Measurements from ENCODE around the gene NUP210. TPM values are rescaled to one million over a fixed set of nuclear protein-coding genes. Genes with fewer than 3 reads are reported as not detected.

NUP210 gene
- total and polyA plus RNA-seq, 2 of the 13 experiments (the other 11 are each of a cell fraction or from before 2014, with no cell fraction given) = 31.6 to 35.2 TPM

DNA sequence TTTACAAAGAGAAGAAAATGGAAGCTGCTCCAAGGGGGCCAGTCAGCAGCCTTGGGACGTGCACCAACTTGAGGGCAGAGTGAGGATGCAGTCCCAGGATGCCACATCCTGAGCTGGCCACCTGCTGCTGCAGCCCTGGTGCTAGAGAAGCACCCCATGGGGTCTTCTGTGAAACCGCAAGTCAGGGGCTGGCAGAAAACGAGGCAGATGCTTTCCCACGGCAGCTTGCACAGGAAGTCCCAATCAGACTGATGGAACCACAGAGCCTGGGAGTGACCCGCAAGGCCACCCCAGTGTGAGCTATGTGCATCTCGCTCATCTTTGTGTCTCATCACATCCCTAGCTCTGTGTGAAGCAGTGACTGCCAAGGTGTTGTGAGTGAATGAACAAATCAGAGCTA lies 76.5 kb downstream of the NUP210 start:
- intact Hi-C loops (cut with micrococcal nuclease; ENCODE audit: unreplicated experiment) (no loop called here), in situ Hi-C loops (cut with HindIII; ENCODE audit: extremely low pct_ligation_motif_present, low pct_unique_long_range_greater_than_20kb) (no loop called here)
- Histone ChIP-seq H4K20me1 (ENCODE audit: insufficient read depth, low read length) (no peaks in the 10 kb centered on the region), H3K27ac (ENCODE audit: extremely low read length, insufficient read depth, low read length) (no peak overlapping the region), H3K27me3 (ENCODE audit: control insufficient read depth in 1 of 2, insufficient read depth in 2 of 2, low read length in 2 of 2) (no peaks in the 10 kb centered on the region), H3K4me2 (ENCODE audit: low read depth, low read length) (no peak overlapping the region), H3K4me3 (replicated peaks in 1 of 3; ENCODE audit: insufficient read depth in 1 of 3, low read depth in 2 of 3, low read length in 3 of 3) (no peak overlapping the region), H3K36me3 (replicated peaks in 1 of 2; ENCODE audit: control insufficient read depth in 1 of 2, insufficient read depth in 2 of 2, low read length in 2 of 2) (peaks cover 27 to 84% of the 10 kb centered on the region in 2 experiments; a peak in 4 of 5 replicates), H3K9me3 (ENCODE audit: low read length) (no peaks in the 10 kb centered on the region), H3K9ac (ENCODE audit: insufficient read depth, low read depth, low read length) (no peak overlapping the region), H3K4me1 (ENCODE audit: insufficient read depth, low read length) (no peaks in the 10 kb centered on the region), H2AFZ (ENCODE audit: low read length) (no peak overlapping the region), H3K79me2 (ENCODE audit: insufficient read depth, low read length) (no peaks in the 10 kb centered on the region)
- CTCF ChIA-PET (ENCODE audit: low intra/inter-chr PET ratio, low total read pairs) = no interaction called here
- TF ChIP-seq RBM22 (optimal IDR thresholded peaks at IDR 0.05; ENCODE audit: low read length) (peak; percentile 51), AGO2 (optimal IDR thresholded peaks at IDR 0.05; ENCODE audit: low read depth, low read length) (peak; percentile 26)
- TF ChIP-seq, protein P1, sequence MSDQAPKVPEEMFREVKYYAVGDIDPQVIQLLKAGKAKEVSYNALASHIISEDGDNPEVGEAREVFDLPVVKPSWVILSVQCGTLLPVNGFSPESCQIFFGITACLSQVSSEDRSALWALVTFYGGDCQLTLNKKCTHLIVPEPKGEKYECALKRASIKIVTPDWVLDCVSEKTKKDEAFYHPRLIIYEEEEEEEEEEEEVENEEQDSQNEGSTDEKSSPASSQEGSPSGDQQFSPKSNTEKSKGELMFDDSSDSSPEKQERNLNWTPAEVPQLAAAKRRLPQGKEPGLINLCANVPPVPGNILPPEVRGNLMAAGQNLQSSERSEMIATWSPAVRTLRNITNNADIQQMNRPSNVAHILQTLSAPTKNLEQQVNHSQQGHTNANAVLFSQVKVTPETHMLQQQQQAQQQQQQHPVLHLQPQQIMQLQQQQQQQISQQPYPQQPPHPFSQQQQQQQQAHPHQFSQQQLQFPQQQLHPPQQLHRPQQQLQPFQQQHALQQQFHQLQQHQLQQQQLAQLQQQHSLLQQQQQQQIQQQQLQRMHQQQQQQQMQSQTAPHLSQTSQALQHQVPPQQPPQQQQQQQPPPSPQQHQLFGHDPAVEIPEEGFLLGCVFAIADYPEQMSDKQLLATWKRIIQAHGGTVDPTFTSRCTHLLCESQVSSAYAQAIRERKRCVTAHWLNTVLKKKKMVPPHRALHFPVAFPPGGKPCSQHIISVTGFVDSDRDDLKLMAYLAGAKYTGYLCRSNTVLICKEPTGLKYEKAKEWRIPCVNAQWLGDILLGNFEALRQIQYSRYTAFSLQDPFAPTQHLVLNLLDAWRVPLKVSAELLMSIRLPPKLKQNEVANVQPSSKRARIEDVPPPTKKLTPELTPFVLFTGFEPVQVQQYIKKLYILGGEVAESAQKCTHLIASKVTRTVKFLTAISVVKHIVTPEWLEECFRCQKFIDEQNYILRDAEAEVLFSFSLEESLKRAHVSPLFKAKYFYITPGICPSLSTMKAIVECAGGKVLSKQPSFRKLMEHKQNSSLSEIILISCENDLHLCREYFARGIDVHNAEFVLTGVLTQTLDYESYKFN (CRISPR knock-in tag; conservative IDR thresholded peaks at IDR 0.05) = no peak
- ATAC-seq (no peak), FAIRE-seq (no peak), DNase-seq (ENCODE audit: low spot score) (no peak)
- POLR2A ChIA-PET = no interaction called here
- no TSS peak for BruUV-seq (replicated peaks)
- 100% methylated on average over 2 of the region's 6 CpGs for WGBS (ENCODE audit: low lambda C conversion rate)

DNA sequence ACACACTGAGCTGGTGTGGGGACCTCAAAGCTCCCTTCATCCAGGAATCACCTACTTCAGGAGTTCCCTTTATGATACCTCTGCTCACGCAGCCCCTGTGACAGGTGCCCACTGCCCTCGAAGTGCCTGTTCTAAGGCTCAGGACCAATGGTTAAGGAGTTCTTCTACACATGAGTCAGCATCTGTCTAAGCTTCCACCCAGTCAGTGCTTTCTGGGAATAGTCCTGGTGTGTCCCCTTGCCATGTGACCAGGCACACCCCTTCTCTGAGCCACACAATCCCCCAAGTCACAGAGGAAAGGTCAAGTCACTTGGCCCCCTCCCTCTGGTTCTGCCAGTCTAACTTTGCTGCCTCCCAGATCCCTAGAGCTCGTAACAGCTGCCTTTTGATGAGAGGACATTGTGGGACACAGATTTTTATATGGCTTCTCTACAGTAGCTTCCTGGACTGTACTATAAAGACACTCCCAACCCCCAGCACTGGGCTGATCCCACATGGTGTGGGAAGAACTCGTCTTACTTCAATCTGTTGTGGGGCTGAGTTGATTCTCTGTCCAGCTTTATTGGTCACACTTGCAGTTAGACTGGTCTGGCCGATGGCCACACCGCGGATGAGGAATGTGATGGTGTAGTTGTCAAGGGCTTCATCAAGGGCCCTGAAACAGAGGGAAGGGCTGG lies 78.8 kb downstream of the NUP210 start:
- 97% methylated on average over 6 of the region's 7 CpGs for WGBS (ENCODE audit: low lambda C conversion rate)
- Histone ChIP-seq H3K4me1 (ENCODE audit: insufficient read depth, low read length) (no peaks in the 10 kb centered on the region), H3K36me3 (replicated peaks in 1 of 2; ENCODE audit: control insufficient read depth in 1 of 2, insufficient read depth in 2 of 2, low read length in 2 of 2) (peaks cover 22 to 77% of the 10 kb centered on the region in 2 experiments; a peak in 4 of 5 replicates), H3K4me2 (ENCODE audit: low read depth, low read length) (no peak overlapping the region), H2AFZ (ENCODE audit: low read length) (no peak overlapping the region), H3K27ac (ENCODE audit: extremely low read length, insufficient read depth, low read length) (no peak overlapping the region), H3K9ac (ENCODE audit: insufficient read depth, low read depth, low read length) (no peak overlapping the region), H3K79me2 (ENCODE audit: insufficient read depth, low read length) (no peaks in the 10 kb centered on the region), H3K9me3 (ENCODE audit: low read length) (no peaks in the 10 kb centered on the region), H3K4me3 (replicated peaks in 1 of 3; ENCODE audit: insufficient read depth in 1 of 3, low read depth in 2 of 3, low read length in 3 of 3) (no peak overlapping the region), H3K27me3 (ENCODE audit: control insufficient read depth in 1 of 2, insufficient read depth in 2 of 2, low read length in 2 of 2) (no peaks in the 10 kb centered on the region), H4K20me1 (ENCODE audit: insufficient read depth, low read length) (no peaks in the 10 kb centered on the region)
- DNase-seq (ENCODE audit: low spot score) (no peak), ATAC-seq (no peak), FAIRE-seq (no peak)
- intact Hi-C loops (cut with micrococcal nuclease; ENCODE audit: unreplicated experiment) (no loop called here), in situ Hi-C loops (cut with HindIII; ENCODE audit: extremely low pct_ligation_motif_present, low pct_unique_long_range_greater_than_20kb) (no loop called here)
- CTCF ChIA-PET (ENCODE audit: low intra/inter-chr PET ratio, low total read pairs) = no interaction called here
- no TSS peak for BruUV-seq (replicated peaks)
- TF ChIP-seq HOXD1 (CRISPR knock-in tag; IDR thresholded peaks at IDR 0.05) (no peak), ZNF256 (CRISPR knock-in tag; conservative IDR thresholded peaks at IDR 0.05) (no peak), ZNF543 (CRISPR knock-in tag; IDR thresholded peaks at IDR 0.05) (no peak), HMG20A (CRISPR knock-in tag; IDR thresholded peaks at IDR 0.05; ENCODE audit: borderline replicate concordance) (no peak)
- TF ChIP-seq, protein P2, sequence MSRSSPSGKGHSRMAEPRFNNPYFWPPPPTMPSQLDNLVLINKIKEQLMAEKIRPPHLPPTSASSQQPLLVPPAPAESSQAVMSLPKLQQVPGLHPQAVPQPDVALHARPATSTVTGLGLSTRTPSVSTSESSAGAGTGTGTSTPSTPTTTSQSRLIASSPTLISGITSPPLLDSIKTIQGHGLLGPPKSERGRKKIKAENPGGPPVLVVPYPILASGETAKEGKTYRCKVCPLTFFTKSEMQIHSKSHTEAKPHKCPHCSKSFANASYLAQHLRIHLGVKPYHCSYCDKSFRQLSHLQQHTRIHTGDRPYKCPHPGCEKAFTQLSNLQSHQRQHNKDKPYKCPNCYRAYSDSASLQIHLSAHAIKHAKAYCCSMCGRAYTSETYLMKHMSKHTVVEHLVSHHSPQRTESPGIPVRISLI (CRISPR knock-in tag; IDR thresholded peaks at IDR 0.05; ENCODE audit: borderline replicate concordance) = no peak
- TF ChIP-seq, protein P3, sequence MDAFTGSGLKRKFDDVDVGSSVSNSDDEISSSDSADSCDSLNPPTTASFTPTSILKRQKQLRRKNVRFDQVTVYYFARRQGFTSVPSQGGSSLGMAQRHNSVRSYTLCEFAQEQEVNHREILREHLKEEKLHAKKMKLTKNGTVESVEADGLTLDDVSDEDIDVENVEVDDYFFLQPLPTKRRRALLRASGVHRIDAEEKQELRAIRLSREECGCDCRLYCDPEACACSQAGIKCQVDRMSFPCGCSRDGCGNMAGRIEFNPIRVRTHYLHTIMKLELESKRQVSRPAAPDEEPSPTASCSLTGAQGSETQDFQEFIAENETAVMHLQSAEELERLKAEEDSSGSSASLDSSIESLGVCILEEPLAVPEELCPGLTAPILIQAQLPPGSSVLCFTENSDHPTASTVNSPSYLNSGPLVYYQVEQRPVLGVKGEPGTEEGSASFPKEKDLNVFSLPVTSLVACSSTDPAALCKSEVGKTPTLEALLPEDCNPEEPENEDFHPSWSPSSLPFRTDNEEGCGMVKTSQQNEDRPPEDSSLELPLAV (CRISPR knock-in tag; conservative IDR thresholded peaks at IDR 0.05; ENCODE audit: low read depth) = no peak
- POLR2A ChIA-PET = no interaction called here

All from HepG2 (cell line).